RPMI8226 (cell line): ENCODE results near the gene ZC3H15.

Source experiments
- DNase-seq: peaks from one replicate; pipeline ENCODE4 v3.0.0-alpha.2; 2015

Gene ZC3H15

DNA sequence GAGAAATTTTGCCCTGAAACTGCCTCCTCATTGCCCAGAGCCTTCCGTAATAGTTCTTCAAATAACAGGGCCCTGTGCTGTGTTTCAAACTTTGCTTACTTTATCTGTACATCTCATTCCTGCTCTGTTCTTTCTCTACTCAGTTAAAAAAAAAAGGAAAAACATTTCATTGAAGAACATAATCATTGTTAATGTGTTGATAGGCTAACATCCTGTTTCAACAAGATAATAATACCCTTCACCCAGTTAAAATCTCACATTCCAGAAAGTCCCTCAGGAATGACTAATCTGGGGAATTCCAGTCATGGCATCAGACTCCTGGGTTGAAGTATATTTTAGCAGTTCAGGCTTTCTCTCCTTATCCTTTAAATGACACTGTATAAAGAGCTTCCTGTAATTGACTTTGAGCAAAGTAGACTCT lies 58.2 kb downstream of the ZC3H15 start:
- DNase-seq = no peak

DNA sequence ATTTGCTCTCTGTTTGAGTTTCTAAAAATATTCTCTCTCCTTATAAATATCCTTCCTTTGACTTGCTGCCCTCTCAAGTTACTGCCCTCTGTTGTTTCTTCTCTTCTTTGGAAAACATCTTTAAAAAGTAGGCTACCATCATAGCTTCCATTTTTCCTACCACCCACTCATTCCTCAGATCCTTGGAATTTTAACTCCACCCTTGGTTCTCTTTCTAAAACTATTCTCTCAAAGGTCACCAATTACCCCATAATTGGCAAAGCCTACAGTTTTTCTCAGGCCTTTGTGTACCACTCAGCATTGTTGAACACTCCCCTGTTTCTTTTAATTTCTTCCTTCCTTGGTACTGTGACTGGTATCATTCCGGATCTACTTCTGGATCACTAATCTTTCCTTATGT lies 60.8 kb downstream of the ZC3H15 start:
- no peak for DNase-seq

GRCh38 chr2:186551323-186552050 lies 65.4 kb downstream of the ZC3H15 start:
- DNase-seq = no peak

DNA sequence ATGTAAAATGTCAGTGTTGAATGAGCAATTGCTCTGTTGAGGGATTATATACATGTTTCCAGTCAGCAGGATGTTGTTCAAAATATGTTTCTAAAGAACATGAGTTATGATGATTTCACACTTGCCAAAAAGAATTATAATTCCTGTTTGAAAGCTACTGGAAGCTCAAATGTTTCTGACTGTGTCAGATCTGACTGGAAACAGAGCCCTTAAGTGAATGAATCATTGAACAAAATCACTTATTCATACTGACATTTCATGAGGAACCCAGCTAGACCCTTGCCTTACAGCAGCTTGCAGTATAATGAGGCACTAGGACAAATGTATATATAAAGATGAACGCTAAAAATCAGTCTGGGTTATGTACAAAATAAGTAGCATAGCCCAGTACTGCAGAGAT lies 68.4 kb downstream of the ZC3H15 start:
- DNase-seq = no peak

DNA sequence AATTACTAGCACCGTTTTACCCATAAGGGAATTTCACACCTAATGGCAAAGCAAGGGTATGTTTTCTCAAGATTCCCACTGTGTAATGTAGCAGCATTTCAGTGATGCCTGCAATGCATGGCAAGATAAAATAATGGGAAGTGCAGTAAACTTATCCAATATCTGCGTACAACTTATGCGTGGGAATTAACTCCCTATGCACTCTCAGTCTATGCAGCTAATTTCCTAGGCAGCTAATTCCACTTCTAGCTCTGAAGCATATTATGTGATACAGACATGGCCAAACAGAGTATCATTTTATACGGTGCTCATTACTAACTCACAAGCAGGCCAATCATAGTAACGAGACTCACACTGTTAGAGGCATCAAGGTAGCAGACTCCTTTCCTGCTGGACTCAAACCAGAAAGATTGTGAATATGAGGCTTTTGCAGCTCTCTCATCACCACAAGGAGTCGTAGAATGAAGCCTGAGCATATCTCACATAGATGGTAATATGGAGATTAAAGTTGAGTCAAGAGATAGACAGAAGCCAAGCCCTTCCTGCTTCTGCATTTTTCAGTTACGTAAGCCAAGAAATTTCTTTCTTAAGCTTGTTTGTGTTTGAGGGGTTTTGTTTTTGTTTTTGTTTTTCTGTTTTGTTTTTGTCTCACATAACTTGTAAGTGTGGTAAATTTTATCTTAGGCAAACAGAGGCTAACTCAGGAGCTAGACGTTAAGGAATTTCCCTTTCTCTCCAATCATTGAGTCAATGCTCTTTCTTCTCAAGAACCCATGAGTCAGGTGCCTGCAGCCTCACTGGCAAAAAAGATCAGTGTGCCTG lies 69.0 kb downstream of the ZC3H15 start:
- no peak for DNase-seq

DNA sequence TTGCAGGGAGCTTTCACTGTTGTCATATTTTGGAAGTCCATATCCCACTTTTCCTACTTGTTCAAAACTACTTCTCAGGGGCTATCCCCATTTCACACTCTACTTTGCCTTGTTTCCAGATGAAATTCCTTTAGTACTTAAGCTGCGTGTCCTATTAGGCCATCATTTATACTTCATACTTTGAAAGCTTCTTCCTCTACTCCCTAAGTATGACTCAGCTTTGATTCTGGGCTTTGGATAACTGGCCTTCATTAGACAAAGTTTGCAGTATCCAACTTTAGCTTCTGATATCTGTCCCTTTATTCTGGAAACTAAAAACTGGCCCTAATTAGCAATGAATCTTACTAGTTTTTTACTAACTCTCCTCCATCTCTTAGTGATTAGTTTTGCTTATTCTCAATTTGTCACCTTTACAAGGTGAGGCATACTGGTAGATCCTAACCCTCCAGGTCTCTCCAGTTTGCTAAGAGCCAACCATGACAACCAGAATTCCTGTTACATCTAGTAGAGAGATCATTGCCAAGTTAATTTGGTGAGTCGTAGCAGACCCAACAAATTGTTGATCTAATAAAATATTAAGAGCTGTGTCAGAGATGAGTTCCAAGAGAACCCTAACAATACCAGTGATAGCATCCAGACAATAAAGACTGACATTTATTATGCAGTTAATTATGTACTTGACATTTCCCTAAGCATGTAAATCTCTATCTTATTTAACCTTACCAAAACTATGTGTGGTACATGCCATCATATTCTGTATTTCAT lies 72.6 kb downstream of the ZC3H15 start:
- DNase-seq = no peak
